Right atrium auricular region (tissue), 2 donors: Measurements from ENCODE around the gene DLG2. TPM values are rescaled to one million over a fixed set of nuclear protein-coding genes. Genes with fewer than 3 reads are reported as not detected.

Source experiments
- DNase-seq: peaks from one replicate; pipeline ENCODE4 v3.0.0-alpha.2; 2019; ENCODE audit warnings: low spot score
- H3K27ac ChIP-seq, 2 donors: fragments of 200-600 bp; sonication (generic); 1 replicate in 1 of 2; 2 replicates in 1 of 2; pipeline ENCODE4 v1.5.1; 2016 to 2019
- H3K27me3 ChIP-seq, 2 donors: fragments of 200-600 bp; sonication (generic); one replicate each; pipeline versions ENCODE4 v1.5.1 to v1.6.0; 2017 to 2019
- H3K36me3 ChIP-seq: fragments of 200-600 bp; sonication (generic); one replicate; pipeline ENCODE4 v1.5.1; 2016
- H3K4me1 ChIP-seq, 2 donors: fragments of 200-600 bp; sonication (generic); one replicate each; pipeline versions ENCODE4 v1.5.1 to v1.6.0; 2017 to 2019
- H3K4me3 ChIP-seq, 2 donors: fragments of 200-600 bp; sonication (generic); 1 replicate in 1 of 2; 2 replicates in 1 of 2; pipeline ENCODE4 v1.5.1; 2017 to 2019; ENCODE audit warnings: mild to moderate bottlenecking in 1 of 2, moderate library complexity in 1 of 2
- H3K9me3 ChIP-seq, 2 donors: fragments of 200-600 bp; sonication (generic); one replicate each; pipeline ENCODE4 v1.5.1; 2019
- CTCF ChIP-seq, 2 donors: fragments of 200-600 bp; sonication (generic); IDR thresholded peaks; one replicate each; pipeline ENCODE4 v1.5.1; 2019; ENCODE audit warnings: antibody characterized with exemption in 2 of 2
- total RNA-seq, 2 donors: library from RNA; depleted of rRNA; stranded (reverse); fragments of >200 nt; gene quantifications; one replicate each; pipeline ENCODE4 v1.1.0, GENCODE V29; 2016

DLG2 gene
- total RNA-seq, 2 donors from 2014 or later: 6.6 to 6.7 TPM

GRCh38 chr11:84524422-84525051 lies 1102.6 kb downstream of the DLG2 start:
- Histone ChIP-seq H3K27me3 (no peaks in the 10 kb centered on the region), H3K4me3 (no peak overlapping the region), H3K36me3 (no peaks in the 10 kb centered on the region), H3K9me3 (no peaks in the 10 kb centered on the region), H3K4me1 (no peaks in the 10 kb centered on the region), H3K27ac (no peak overlapping the region)
- no peak for DNase-seq
- TF ChIP-seq CTCF (IDR thresholded peaks at IDR 0.05): peak in 1 of 2 donors; percentile 64

- DNase-seq: no peak
- TF ChIP-seq CTCF (IDR thresholded peaks at IDR 0.05): no peak
- Histone ChIP-seq H3K9me3 (no peaks in the 10 kb centered on the region), H3K4me3 (no peak overlapping the region), H3K36me3 (no peaks in the 10 kb centered on the region), H3K4me1 (no peaks in the 10 kb centered on the region), H3K27ac (no peak overlapping the region), H3K27me3 (no peaks in the 10 kb centered on the region)
These were observed 1104.8 kb downstream of the DLG2 start for GRCh38 chr11:84522331-84522730.

- Histone ChIP-seq H3K4me3 (no peak overlapping the region), H3K36me3 (no peaks in the 10 kb centered on the region), H3K27ac (no peak overlapping the region), H3K9me3 (no peaks in the 10 kb centered on the region), H3K4me1 (no peaks in the 10 kb centered on the region), H3K27me3 (no peaks in the 10 kb centered on the region)
- no peak for TF ChIP-seq CTCF (IDR thresholded peaks at IDR 0.05)
- no peak for DNase-seq
These were observed 1108.4 kb downstream of the DLG2 start for GRCh38 chr11:84518631-84519183.

- H3K27ac ChIP-seq: no peak overlapping the region
- H3K36me3 ChIP-seq: no peaks in the 10 kb centered on the region
- H3K4me3 ChIP-seq: no peak overlapping the region
- no peak for TF ChIP-seq CTCF (IDR thresholded peaks at IDR 0.05)
- H3K9me3 ChIP-seq: no peaks in the 10 kb centered on the region
- H3K4me1 ChIP-seq: no peaks in the 10 kb centered on the region
- DNase-seq: no peak
- H3K27me3 ChIP-seq: no peaks in the 10 kb centered on the region
These were observed 1112.7 kb downstream of the DLG2 start for GRCh38 chr11:84514436-84514835.

- H3K27me3 ChIP-seq: no peaks in the 10 kb centered on the region
- H3K4me3 ChIP-seq: no peak overlapping the region
- H3K9me3 ChIP-seq: no peaks in the 10 kb centered on the region
- no peak overlapping the region for H3K27ac ChIP-seq
- TF ChIP-seq CTCF (IDR thresholded peaks at IDR 0.05): no peak
- H3K4me1 ChIP-seq: no peaks in the 10 kb centered on the region
- H3K36me3 ChIP-seq: no peaks in the 10 kb centered on the region
- DNase-seq: no peak
These were observed 1123.6 kb downstream of the DLG2 start for GRCh38 chr11:84503503-84503902.

- H3K4me1 ChIP-seq: no peaks in the 10 kb centered on the region
- no peak overlapping the region for H3K4me3 ChIP-seq
- H3K36me3 ChIP-seq: no peaks in the 10 kb centered on the region
- H3K27me3 ChIP-seq: no peaks in the 10 kb centered on the region
- H3K27ac ChIP-seq: no peak overlapping the region
- DNase-seq: no peak
- H3K9me3 ChIP-seq: no peaks in the 10 kb centered on the region
- no peak for TF ChIP-seq CTCF (IDR thresholded peaks at IDR 0.05)
These were observed 1125.4 kb downstream of the DLG2 start for GRCh38 chr11:84501750-84502149.
